Esophagus squamous epithelium (tissue), 4 donors: ENCODE measurements around the gene PMEPA1.

Source experiments
- CTCF ChIP-seq, 6 experiments: fragments of 450-650 bp in 4 of 6; fragments of 200-600 bp in 2 of 6; sonication (generic) in 2 of 6; IDR thresholded peaks; one replicate each; pipeline ENCODE4 v1.5.1; 2016 to 2019; ENCODE audit warnings: antibody characterized with exemption in 6 of 6, mild to moderate bottlenecking in 4 of 6, moderate library complexity in 4 of 6
- POLR2A ChIP-seq, 4 donors: fragments of 450-650 bp; IDR thresholded peaks; one replicate each; pipeline ENCODE4 v1.6.1; 2017; ENCODE audit warnings: antibody characterized with exemption in 4 of 4, mild to moderate bottlenecking in 4 of 4, moderate library complexity in 3 of 4

- TF ChIP-seq CTCF (IDR thresholded peaks at IDR 0.05) (no peak), POLR2A (IDR thresholded peaks at IDR 0.05) (no peak)
Measured at GRCh38 chr20:57651881-57652605, 57.8 kb downstream of the PMEPA1 start.
